Liver (tissue), 9 donors: Measurements from ENCODE around the gene DAPK1. TPM values are rescaled to one million over a fixed set of nuclear protein-coding genes. Genes with fewer than 3 reads are reported as not detected.

ENCODE experiments used
- DNase-seq: peaks from one replicate; pipeline ENCODE4 v3.0.0-alpha.2; 2017; ENCODE audit warnings: low spot score
- H3K27ac ChIP-seq, 2 donors: one replicate each; pipeline ENCODE4 v1.7.0; 2013; ENCODE audit warnings: inconsistent platforms in 2 of 2, low read length in 2 of 2, control low read depth in 1 of 2, low read depth in 1 of 2, mild to moderate bottlenecking in 1 of 2
- H3K27me3 ChIP-seq, 4 donors: one replicate each; pipeline versions ENCODE4 v1.6.1 to v1.7.0; 2013; ENCODE audit warnings: low read length in 3 of 4, inconsistent platforms in 1 of 4, mild to moderate bottlenecking in 1 of 4, moderate library complexity in 1 of 4; ENCODE audit not compliant: control insufficient read depth in 4 of 4, insufficient read depth in 4 of 4
- H3K36me3 ChIP-seq, 4 donors: one replicate each; pipeline versions ENCODE4 v1.6.1 to v1.7.0; 2013; ENCODE audit warnings: low read length in 3 of 4, mild to moderate bottlenecking in 3 of 4, low read depth in 1 of 4, moderate library complexity in 1 of 4; ENCODE audit not compliant: control insufficient read depth in 4 of 4, insufficient read depth in 3 of 4
- H3K4me1 ChIP-seq, 4 donors: one replicate each; pipeline versions ENCODE4 v1.6.1 to v1.7.0; 2013; ENCODE audit warnings: low read length in 3 of 4, mild to moderate bottlenecking in 3 of 4, moderate library complexity in 1 of 4; ENCODE audit not compliant: control insufficient read depth in 4 of 4, insufficient read depth in 4 of 4
- H3K4me3 ChIP-seq, 3 donors: one replicate each; pipeline versions ENCODE4 v1.6.1 to v1.7.0; 2013; ENCODE audit warnings: low read length in 3 of 3, control low read depth in 1 of 3, low read depth in 1 of 3, mild to moderate bottlenecking in 1 of 3
- H3K9ac ChIP-seq, 2 donors: one replicate each; pipeline ENCODE4 v1.7.0; 2013; ENCODE audit warnings: low read length in 2 of 2, mild to moderate bottlenecking in 2 of 2, moderate library complexity in 2 of 2, control low read depth in 1 of 2, low read depth in 1 of 2
- H3K9me3 ChIP-seq, 4 donors: one replicate each; pipeline versions ENCODE4 v1.6.1 to v1.7.0; 2013; ENCODE audit warnings: low read length in 3 of 4; ENCODE audit not compliant: control insufficient read depth in 4 of 4
- ATF3 ChIP-seq: IDR thresholded peaks from 2 replicates; pipeline ENCODE4 v1.6.1; 2016; ENCODE audit warnings: antibody characterized with exemption
- CTCF ChIP-seq: fragments of 150-350 bp; IDR thresholded peaks from 2 replicates; pipeline ENCODE4 v1.5.1; 2017; ENCODE audit warnings: improper control_type of control experiment, low read depth, low read length; ENCODE audit not compliant: missing input control
- FOXA1 ChIP-seq: IDR thresholded peaks from 2 replicates; pipeline ENCODE4 v1.6.1; 2016; ENCODE audit warnings: antibody characterized with exemption
- FOXA2 ChIP-seq: IDR thresholded peaks from 2 replicates; pipeline ENCODE4 v1.6.1; 2016; ENCODE audit warnings: antibody characterized with exemption
- GABPA ChIP-seq, 2 donors: IDR thresholded peaks in 1 of 2; conservative IDR thresholded peaks in 1 of 2; 2 replicates each; pipeline ENCODE4 v1.6.1; 2016; ENCODE audit warnings: antibody characterized with exemption in 2 of 2, mild to moderate bottlenecking in 1 of 2, moderate library complexity in 1 of 2
- HNF4A ChIP-seq, 2 donors: conservative IDR thresholded peaks; 2 replicates each; pipeline ENCODE4 v1.6.1; 2016; ENCODE audit warnings: antibody characterized with exemption in 2 of 2, mild to moderate bottlenecking in 2 of 2
- HNF4G ChIP-seq: IDR thresholded peaks from 2 replicates; pipeline ENCODE4 v1.6.1; 2016; ENCODE audit warnings: antibody characterized with exemption
- JUND ChIP-seq, 2 donors: IDR thresholded peaks; 2 replicates each; pipeline ENCODE4 v1.6.1; 2016; ENCODE audit warnings: antibody characterized with exemption in 2 of 2
- MAX ChIP-seq: IDR thresholded peaks from 2 replicates; pipeline ENCODE4 v1.6.1; 2016; ENCODE audit warnings: antibody characterized with exemption
- REST ChIP-seq: IDR thresholded peaks from 2 replicates; pipeline ENCODE4 v1.6.1; 2016; ENCODE audit warnings: antibody characterized with exemption, mild to moderate bottlenecking
- RXRA ChIP-seq, 2 donors: IDR thresholded peaks; 2 replicates each; pipeline ENCODE4 v1.6.1; 2017 to 2018; ENCODE audit warnings: antibody characterized with exemption in 2 of 2, mild to moderate bottlenecking in 1 of 2
- SP1 ChIP-seq: IDR thresholded peaks from 2 replicates; pipeline ENCODE4 v1.6.1; 2018; ENCODE audit warnings: antibody characterized with exemption, mild to moderate bottlenecking
- YY1 ChIP-seq: IDR thresholded peaks from 2 replicates; pipeline ENCODE4 v1.6.1; 2016; ENCODE audit warnings: antibody characterized with exemption, mild to moderate bottlenecking
- ZBTB33 ChIP-seq: IDR thresholded peaks from 2 replicates; pipeline ENCODE4 v1.6.1; 2016; ENCODE audit warnings: antibody characterized with exemption
- WGBS: extraction: QIAGEN DNeasy Blood & Tissue Kit; methylation state at CpG from one replicate; pipeline ENCODE4 v1.1.7; 2013; 5-methylcytosine and 5-hydroxymethylcytosine counted together
- polyA plus RNA-seq, 2 donors: library from polyadenylated mRNA; stranded (reverse) in 1 of 2; unstranded in 1 of 2; fragments of 200-250 nt in 1 of 2; fragments of >200 nt in 1 of 2; fragmentation: Nextera tagmentation in 1 of 2; extraction: Ambion mirVana in 1 of 2; gene quantifications; one replicate each; pipeline versions ENCODE4 v1.2.1 to v1.2.3, GENCODE V29; 2013 to 2015
- total RNA-seq, 2 donors: library from RNA; depleted of rRNA; stranded (reverse); fragments of >200 nt; gene quantifications; one replicate each; pipeline ENCODE4 v1.2.3, GENCODE V29; 2014
- donor health status: healthy.
- donor health status: healthy.
- donor health status: healthy.
- donor health status: healthy.
- donor health status: healthy.

DAPK1 gene
- total and polyA plus RNA-seq, 4 donors = 14.0 to 40.8 (median 21.8) TPM

GRCh38 chr9:87663556-87663955 lies 165.9 kb downstream of the DAPK1 start:
- Histone ChIP-seq H3K36me3 (peaks cover 0 to 56% (median 37%) of the 10 kb centered on the region in 4 donors), H3K27ac (no peak overlapping the region), H3K9me3 (peaks cover 0 to 4% (median 2%) of the 10 kb centered on the region in 4 donors), H3K9ac (no peak overlapping the region), H3K4me1 (peaks cover 0 to 2% (median 0%) of the 10 kb centered on the region in 4 donors), H3K4me3 (no peak overlapping the region), H3K27me3 (no peaks in the 10 kb centered on the region)
- no peak for DNase-seq
- TF ChIP-seq FOXA2 = no peak
- TF ChIP-seq CTCF = no peak
- no peak for TF ChIP-seq MAX
- no peak for TF ChIP-seq SP1
- TF ChIP-seq ZBTB33 = no peak
- no peak for TF ChIP-seq ATF3
- no peak for TF ChIP-seq REST
- TF ChIP-seq HNF4G = no peak
- no peak for TF ChIP-seq HNF4A (conservative IDR thresholded peaks at IDR 0.05)
- TF ChIP-seq RXRA (IDR thresholded peaks at IDR 0.05) = no peak
- TF ChIP-seq FOXA1 = no peak
- no peak for TF ChIP-seq YY1
- no peak for TF ChIP-seq GABPA (IDR thresholded peaks at IDR 0.05 in 1 of 2, conservative IDR thresholded peaks at IDR 0.05 in 1 of 2)
- no peak for TF ChIP-seq JUND (IDR thresholded peaks at IDR 0.05)
- WGBS = 97% methylated on average over 6 of the region's 6 CpGs
